ENCODE results near the gene PRKACA.
A peak's percentile ranks its signal among the peaks of the same experiment; 100 is the strongest.

PRKACA gene

GRCh38 chr19:14117668-14118164 lies at the start of gene PRKACA:
PRKACA (minus strand) TSS chr19:14117762; CDS start chr19:14117547, 215 bp downstream.
- peak; percentile 92 for DNase-seq (ENCODE audit: insufficient read length, low spot score)
- TF ChIP-seq CTCF (IDR thresholded peaks at IDR 0.05; ENCODE audit: insufficient read depth, missing control alignments): no peak
- no peak for FAIRE-seq

- no peak for DNase-seq (ENCODE audit: insufficient read length, low spot score)
- no peak for FAIRE-seq
- TF ChIP-seq CTCF (IDR thresholded peaks at IDR 0.05; ENCODE audit: insufficient read depth, missing control alignments): no peak
Observed at GRCh38 chr19:14166999-14167575, 49.5 kb upstream of the PRKACA start.

- DNase-seq (ENCODE audit: insufficient read length, low spot score) (no peak), FAIRE-seq (no peak)
- TF ChIP-seq CTCF (IDR thresholded peaks at IDR 0.05; ENCODE audit: insufficient read depth, missing control alignments): no peak
Observed at GRCh38 chr19:14165990-14166830, 48.6 kb upstream of the PRKACA start.

- FAIRE-seq (no peak), DNase-seq (ENCODE audit: insufficient read length, low spot score) (no peak)
- TF ChIP-seq CTCF (IDR thresholded peaks at IDR 0.05; ENCODE audit: insufficient read depth, missing control alignments): no peak
Observed at GRCh38 chr19:14164724-14165493, 47.3 kb upstream of the PRKACA start.

GRCh38 chr19:14164082-14164481 lies 46.5 kb upstream of the PRKACA start:
- FAIRE-seq (no peak), DNase-seq (ENCODE audit: insufficient read length, low spot score) (no peak)
- no peak for TF ChIP-seq CTCF (IDR thresholded peaks at IDR 0.05; ENCODE audit: insufficient read depth, missing control alignments)

GRCh38 chr19:14162871-14163297 lies 45.3 kb upstream of the PRKACA start:
- TF ChIP-seq CTCF (IDR thresholded peaks at IDR 0.05; ENCODE audit: insufficient read depth, missing control alignments): no peak
- FAIRE-seq: no peak
- no peak for DNase-seq (ENCODE audit: insufficient read length, low spot score)
